ENCODE results near the gene BTLA. TPM values are rescaled to one million over a fixed set of nuclear protein-coding genes. Genes with fewer than 3 reads are reported as not detected.

The BTLA gene
- polyA plus RNA-seq, 3 donors: 0.05 TPM; not detected in 2

- Histone ChIP-seq H3K4me2 (replicated peaks; ENCODE audit: extremely low read depth, low read length, poor library complexity, severe bottlenecking) (no peak overlapping the region), H2AFZ (ENCODE audit: insufficient read depth, low read depth, low read length, poor library complexity, severe bottlenecking) (no peak overlapping the region), H3K79me2 (ENCODE audit: insufficient read depth, low read length) (no peaks in the 10 kb centered on the region), H3K4me1 (ENCODE audit: control insufficient read depth in 1 of 2, insufficient read depth in 2 of 2, low read length in 2 of 2) (peaks cover 5 to 6% of the 10 kb centered on the region in 2 donors), H3K4me3 (replicated peaks in 1 of 3; ENCODE audit: low read depth in 2 of 3, low read length in 3 of 3) (no peak overlapping the region), H3K9ac (ENCODE audit: insufficient read depth, low read length, poor library complexity, severe bottlenecking) (no peak overlapping the region), H3K9me3 (replicated peaks in 1 of 2; ENCODE audit: control insufficient read depth in 1 of 2, insufficient read depth in 1 of 2, low read length in 2 of 2) (no peaks in the 10 kb centered on the region), H3K36me3 (replicated peaks in 1 of 2; ENCODE audit: control insufficient read depth in 1 of 2, insufficient read depth in 2 of 2, low read length in 2 of 2) (no peaks in the 10 kb centered on the region), H4K20me1 (ENCODE audit: insufficient read depth, low read length) (no peaks in the 10 kb centered on the region), H3K27ac (ENCODE audit: low read depth in 1 of 2, low read length in 2 of 2) (no peak overlapping the region), H3K27me3 (ENCODE audit: control insufficient read depth in 2 of 2, insufficient read depth in 2 of 2, low read length in 2 of 2) (no peaks in the 10 kb centered on the region)
- peaks cover 0 to 2% (median 2%) of the 10 kb centered on the region in 3 donors for H3K27me3 Mint-ChIP-seq (ENCODE audit: low read depth in 3 of 3)
- WGBS (ENCODE audit: insufficient coverage): 100% methylated on average over 3 of the region's 8 CpGs
- peaks cover 28% of the 10 kb centered on the region for H3K4me1 Mint-ChIP-seq
- no peak for DNase-seq
- peaks cover 0 to 6% (median 0%) of the 10 kb centered on the region in 7 donors for H3K9me3 Mint-ChIP-seq
- no peak overlapping the region for H3K27ac Mint-ChIP-seq
- no peaks in the 10 kb centered on the region for H3K36me3 Mint-ChIP-seq
- no peak for TF ChIP-seq CTCF (IDR thresholded peaks at IDR 0.05)
- intact Hi-C loops (cut with micrococcal nuclease): no loop called here
- H3K4me3 Mint-ChIP-seq: no peak overlapping the region
Observed at GRCh38 chr3:112416391-112417212, 82.7 kb downstream of the BTLA start.

- Histone ChIP-seq H3K4me2 (replicated peaks; ENCODE audit: extremely low read depth, low read length, poor library complexity, severe bottlenecking) (no peak overlapping the region), H3K9ac (ENCODE audit: insufficient read depth, low read length, poor library complexity, severe bottlenecking) (no peak overlapping the region), H2AFZ (ENCODE audit: insufficient read depth, low read depth, low read length, poor library complexity, severe bottlenecking) (no peak overlapping the region), H3K27me3 (ENCODE audit: control insufficient read depth in 2 of 2, insufficient read depth in 2 of 2, low read length in 2 of 2) (no peaks in the 10 kb centered on the region), H4K20me1 (ENCODE audit: insufficient read depth, low read length) (no peaks in the 10 kb centered on the region), H3K36me3 (replicated peaks in 1 of 2; ENCODE audit: control insufficient read depth in 1 of 2, insufficient read depth in 2 of 2, low read length in 2 of 2) (no peaks in the 10 kb centered on the region), H3K4me1 (ENCODE audit: control insufficient read depth in 1 of 2, insufficient read depth in 2 of 2, low read length in 2 of 2) (peaks cover 5 to 6% of the 10 kb centered on the region in 2 donors), H3K4me3 (replicated peaks in 1 of 3; ENCODE audit: low read depth in 2 of 3, low read length in 3 of 3) (no peak overlapping the region), H3K9me3 (replicated peaks in 1 of 2; ENCODE audit: control insufficient read depth in 1 of 2, insufficient read depth in 1 of 2, low read length in 2 of 2) (no peaks in the 10 kb centered on the region), H3K79me2 (ENCODE audit: insufficient read depth, low read length) (no peaks in the 10 kb centered on the region), H3K27ac (ENCODE audit: low read depth in 1 of 2, low read length in 2 of 2) (no peak overlapping the region)
- peaks cover 0 to 6% (median 0%) of the 10 kb centered on the region in 7 donors for H3K9me3 Mint-ChIP-seq
- 98% methylated on average over 5 of the region's 6 CpGs for WGBS (ENCODE audit: insufficient coverage)
- H3K36me3 Mint-ChIP-seq: no peaks in the 10 kb centered on the region
- intact Hi-C loops (cut with micrococcal nuclease): no loop called here
- no peak for TF ChIP-seq CTCF (IDR thresholded peaks at IDR 0.05)
- no peak for DNase-seq
- H3K27me3 Mint-ChIP-seq (ENCODE audit: low read depth in 3 of 3): peaks cover 0 to 2% (median 0%) of the 10 kb centered on the region in 3 donors
- no peak overlapping the region for H3K27ac Mint-ChIP-seq
- no peak overlapping the region for H3K4me3 Mint-ChIP-seq
- peaks cover 26% of the 10 kb centered on the region for H3K4me1 Mint-ChIP-seq
Observed at GRCh38 chr3:112415390-112415789, 83.9 kb downstream of the BTLA start.

Other genes with a start within 250 kb of the BTLA start
- gene SLC9C1, start 205.3 kb downstream of the BTLA start, polyA plus RNA-seq: not detected
- gene CD200, start 166.3 kb downstream of the BTLA start, polyA plus RNA-seq: under 1 TPM in 2 of 3 donors, not detected in 1; 0.12 to 0.13 TPM
- 100 to 1,000 TPM in 2 of 3 donors, 10 to 100 TPM in 1; 99.8 to 288 (median 226) TPM for gene ATG3, start 62.5 kb upstream of the BTLA start, polyA plus RNA-seq
- 10 to 100 TPM; 16.8 to 74.1 (median 61.3) TPM for gene SLC35A5, start 62.6 kb upstream of the BTLA start, polyA plus RNA-seq
- under 1 TPM in 1 of 3 donors, not detected in 2; 0.05 TPM for gene CCDC80, start 141.7 kb upstream of the BTLA start, polyA plus RNA-seq

Data from CD14-positive monocyte (primary cell).